Measurements from ENCODE around the gene DECR2. TPM values are rescaled to one million over a fixed set of nuclear protein-coding genes. Genes with fewer than 3 reads are reported as not detected.
"Not testable (repeated sequence)": the region's sequence is repeated elsewhere in the genome, so short reads cannot be mapped to it uniquely, and the experiment has no call there.

Gene DECR2
- polyA plus RNA-seq, 3 donors from 2014 or later: 3.6 to 12.9 (median 5.4) TPM

GRCh38 chr16:361872-362701 lies 39.6 kb upstream of the DECR2 start:
- Mint-ChIP-seq H3K36me3 (peaks cover 0 to 5% (median 2%) of the 10 kb centered on the region in 3 donors), H3K4me3 (peak overlapping the region in 2 of 5 donors; percentile 41 to 64), H3K27ac (peak overlapping the region in 3 of 6 donors; percentile 56 to 80 (median 57)), H3K9me3 (no peaks in the 10 kb centered on the region), H3K4me1 (peaks cover 7 to 8% of the 10 kb centered on the region in 2 donors), H3K27me3 (ENCODE audit: low read depth in 3 of 3) (peaks cover 1 to 3% (median 2%) of the 10 kb centered on the region in 3 donors)
- peak; percentile 69 to 73 (median 73) for DNase-seq

- H3K4me3 Mint-ChIP-seq; H3K27ac Mint-ChIP-seq; H3K36me3 Mint-ChIP-seq; H3K4me1 Mint-ChIP-seq; H3K27me3 Mint-ChIP-seq (ENCODE audit: low read depth in 3 of 3); DNase-seq; H3K9me3 Mint-ChIP-seq: not testable (repeated sequence)
These were observed 39.0 kb upstream of the DECR2 start for GRCh38 chr16:362702-362999.

GRCh38 chr16:363110-363765 lies 38.4 kb upstream of the DECR2 start:
- DNase-seq: no peak
- Mint-ChIP-seq H3K9me3 (no peaks in the 10 kb centered on the region), H3K36me3 (peaks cover 0 to 7% (median 4%) of the 10 kb centered on the region in 3 donors), H3K27ac (no peak overlapping the region), H3K4me1 (peaks cover 5 to 7% of the 10 kb centered on the region in 2 donors), H3K4me3 (no peak overlapping the region), H3K27me3 (ENCODE audit: low read depth in 3 of 3) (peaks cover 1 to 3% (median 2%) of the 10 kb centered on the region in 3 donors)

- Mint-ChIP-seq H3K27ac (no peak overlapping the region), H3K9me3 (no peaks in the 10 kb centered on the region), H3K4me3 (no peak overlapping the region), H3K27me3 (ENCODE audit: low read depth in 3 of 3) (peaks cover 1 to 3% (median 2%) of the 10 kb centered on the region in 3 donors), H3K4me1 (peaks cover 5 to 7% of the 10 kb centered on the region in 2 donors), H3K36me3 (peaks cover 0 to 7% (median 4%) of the 10 kb centered on the region in 3 donors)
- DNase-seq: no peak
These were observed 37.8 kb upstream of the DECR2 start for GRCh38 chr16:363766-364490.

GRCh38 chr16:364595-365491 lies 36.8 kb upstream of the DECR2 start:
- Mint-ChIP-seq H3K4me3 (no peak overlapping the region), H3K27me3 (ENCODE audit: low read depth in 3 of 3) (peaks cover 1 to 3% (median 2%) of the 10 kb centered on the region in 3 donors), H3K36me3 (peaks cover 0 to 7% (median 4%) of the 10 kb centered on the region in 3 donors), H3K27ac (no peak overlapping the region), H3K9me3 (no peaks in the 10 kb centered on the region), H3K4me1 (peaks cover 9% of the 10 kb centered on the region in 2 donors)
- no peak for DNase-seq

- no peak for DNase-seq
- H3K4me1 Mint-ChIP-seq: peaks cover 18 to 19% of the 10 kb centered on the region in 2 donors
- H3K27ac Mint-ChIP-seq: no peak overlapping the region
- peaks cover 0 to 10% (median 7%) of the 10 kb centered on the region in 3 donors for H3K36me3 Mint-ChIP-seq
- H3K9me3 Mint-ChIP-seq: no peaks in the 10 kb centered on the region
- H3K4me3 Mint-ChIP-seq: no peak overlapping the region
- peaks cover 1 to 3% (median 2%) of the 10 kb centered on the region in 3 donors for H3K27me3 Mint-ChIP-seq (ENCODE audit: low read depth in 3 of 3)
These were observed 35.2 kb upstream of the DECR2 start for GRCh38 chr16:366476-366875.

- peaks cover 0 to 10% (median 7%) of the 10 kb centered on the region in 3 donors for H3K36me3 Mint-ChIP-seq
- H3K4me1 Mint-ChIP-seq: peaks cover 13 to 17% of the 10 kb centered on the region in 2 donors
- peak overlapping the region in 1 of 6 donors; percentile 66 for H3K27ac Mint-ChIP-seq
- no peak for DNase-seq
- peaks cover 1 to 2% (median 2%) of the 10 kb centered on the region in 3 donors for H3K27me3 Mint-ChIP-seq (ENCODE audit: low read depth in 3 of 3)
- H3K4me3 Mint-ChIP-seq: peak overlapping the region in 1 of 5 donors; percentile 11
- H3K9me3 Mint-ChIP-seq: no peaks in the 10 kb centered on the region
These were observed 34.3 kb upstream of the DECR2 start for GRCh38 chr16:367333-367903.

GRCh38 chr16:368388-369158 lies 33.1 kb upstream of the DECR2 start:
- H3K9me3 Mint-ChIP-seq: no peaks in the 10 kb centered on the region
- no peak for DNase-seq
- H3K27ac Mint-ChIP-seq: no peak overlapping the region
- H3K4me3 Mint-ChIP-seq: peak overlapping the region in 2 of 5 donors; percentile 60 to 69
- H3K36me3 Mint-ChIP-seq: peaks cover 0 to 10% (median 7%) of the 10 kb centered on the region in 3 donors
- peaks cover 0 to 3% (median 0%) of the 10 kb centered on the region in 3 donors for H3K27me3 Mint-ChIP-seq (ENCODE audit: low read depth in 3 of 3)
- peaks cover 12 to 17% of the 10 kb centered on the region in 2 donors for H3K4me1 Mint-ChIP-seq

GRCh38 chr16:369275-369865 lies 32.3 kb upstream of the DECR2 start:
- Mint-ChIP-seq H3K4me1 (peaks cover 12 to 17% of the 10 kb centered on the region in 2 donors), H3K27ac (no peak overlapping the region), H3K36me3 (peaks cover 0 to 10% (median 7%) of the 10 kb centered on the region in 3 donors)

GRCh38 chr16:369866-370436 lies 31.7 kb upstream of the DECR2 start:
- Mint-ChIP-seq H3K4me1 (peaks cover 12 to 17% of the 10 kb centered on the region in 2 donors), H3K27ac (peak overlapping the region in 1 of 6 donors; percentile 88), H3K4me3 (peak overlapping the region; percentile 21 to 88 (median 73)), H3K36me3 (peaks cover 0 to 10% (median 7%) of the 10 kb centered on the region in 3 donors), H3K27me3 (ENCODE audit: low read depth in 3 of 3) (peaks cover 0 to 3% (median 0%) of the 10 kb centered on the region in 3 donors), H3K9me3 (no peaks in the 10 kb centered on the region)
- DNase-seq: no peak

More at GRCh38 chr16:369275-369865, 32.3 kb upstream of the DECR2 start:
- Mint-ChIP-seq H3K27me3 (ENCODE audit: low read depth in 3 of 3) (peaks cover 0 to 3% (median 0%) of the 10 kb centered on the region in 3 donors), H3K9me3 (no peaks in the 10 kb centered on the region), H3K4me3 (peak overlapping the region; percentile 48 to 73 (median 60))
- DNase-seq: no peak

GRCh38 chr16:370443-370842 lies 31.2 kb upstream of the DECR2 start, which contains the start of gene MRPL28:
TSS of gene MRPL28 (minus strand) at chr16:370538. CDS start at chr16:370218, 320 bp downstream.
- Mint-ChIP-seq H3K4me3 (peak within 1 kb of the TSS; percentile 85 to 95 (median 89)), H3K9me3 (no peaks in the 10 kb centered on the region), H3K27me3 (ENCODE audit: low read depth in 3 of 3) (peaks cover 0 to 3% (median 0%) of the 10 kb centered on the region in 3 donors), H3K4me1 (peaks cover 12 to 17% of the 10 kb centered on the region in 2 donors), H3K36me3 (peaks cover 0 to 10% (median 7%) of the 10 kb centered on the region in 3 donors), H3K27ac (peak within 1 kb of the TSS; percentile 80 to 94 (median 86))
- DNase-seq: peak; percentile 88 to 92 (median 91)
